SK-N-DZ (cell line): ENCODE data around the gene RB1. TPM values are rescaled to one million over a fixed set of nuclear protein-coding genes. Genes with fewer than 3 reads are reported as not detected.

Experiments
- DNase-seq: peaks from one replicate; pipeline ENCODE4 v3.0.0-alpha.2; 2015; ENCODE audit warnings: low spot score
- polyA plus RNA-seq, 2 experiments: library from polyadenylated mRNA; depleted of rRNA; stranded (reverse); fragments of >200 nt; gene quantifications; 2 replicates each; pipeline ENCODE4 v1.2.3, GENCODE V29; 2014

RB1 gene
- polyA plus RNA-seq (2014; cell fraction: cytosol; rRNA removed): 38.6 and 43.5 TPM in 2 replicates
- 31.7 and 34.3 TPM in 2 replicates for polyA plus RNA-seq (2014; cell fraction: nucleus; rRNA removed)

DNA sequence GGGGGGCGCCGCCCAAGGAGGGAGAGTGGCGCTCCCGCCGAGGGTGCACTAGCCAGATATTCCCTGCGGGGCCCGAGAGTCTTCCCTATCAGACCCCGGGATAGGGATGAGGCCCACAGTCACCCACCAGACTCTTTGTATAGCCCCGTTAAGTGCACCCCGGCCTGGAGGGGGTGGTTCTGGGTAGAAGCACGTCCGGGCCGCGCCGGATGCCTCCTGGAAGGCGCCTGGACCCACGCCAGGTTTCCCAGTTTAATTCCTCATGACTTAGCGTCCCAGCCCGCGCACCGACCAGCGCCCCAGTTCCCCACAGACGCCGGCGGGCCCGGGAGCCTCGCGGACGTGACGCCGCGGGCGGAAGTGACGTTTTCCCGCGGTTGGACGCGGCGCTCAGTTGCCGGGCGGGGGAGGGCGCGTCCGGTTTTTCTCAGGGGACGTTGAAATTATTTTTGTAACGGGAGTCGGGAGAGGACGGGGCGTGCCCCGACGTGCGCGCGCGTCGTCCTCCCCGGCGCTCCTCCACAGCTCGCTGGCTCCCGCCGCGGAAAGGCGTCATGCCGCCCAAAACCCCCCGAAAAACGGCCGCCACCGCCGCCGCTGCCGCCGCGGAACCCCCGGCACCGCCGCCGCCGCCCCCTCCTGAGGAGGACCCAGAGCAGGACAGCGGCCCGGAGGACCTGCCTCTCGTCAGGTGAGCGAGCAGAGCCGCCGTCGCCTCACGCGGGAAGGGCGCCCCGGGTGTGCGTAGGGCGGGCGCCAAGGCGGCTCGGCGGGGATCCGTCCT, at the start of gene RB1:
TSS of gene RB1 (plus strand) at position 393 of the 784 bp plus-strand sequence. CDS start at position 555, 162 bp downstream.
- peak; percentile 82 for DNase-seq

GRCh38 chr13:48253849-48254248, 49.7 kb upstream of the RB1 start:
- DNase-seq: no peak

GRCh38 chr13:48255090-48255489, 48.5 kb upstream of the RB1 start:
- no peak for DNase-seq

GRCh38 chr13:48255954-48256353, 47.6 kb upstream of the RB1 start:
- no peak for DNase-seq

DNA sequence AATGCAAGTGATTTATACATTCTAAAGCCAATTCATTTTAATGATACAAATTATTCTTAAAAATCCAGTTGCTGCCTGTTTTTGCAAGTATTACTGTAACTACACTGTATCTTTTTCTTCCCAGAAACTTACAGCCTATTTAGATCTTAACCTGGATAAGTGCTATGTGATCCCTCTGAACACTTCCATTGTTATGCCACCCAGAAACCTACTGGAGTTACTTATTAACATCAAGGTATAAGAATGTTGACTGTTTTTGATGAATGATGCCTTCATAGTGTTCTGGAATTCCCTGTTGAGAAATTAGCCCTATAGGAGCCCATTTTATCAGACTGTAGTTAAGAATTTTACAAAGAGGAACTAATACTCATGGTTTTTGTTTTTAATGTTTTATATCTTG, 45.5 kb upstream of the RB1 start:
- DNase-seq: no peak

GRCh38 chr13:48258430-48258829, 45.1 kb upstream of the RB1 start:
- DNase-seq: no peak

- no peak for DNase-seq
Measured at GRCh38 chr13:48260970-48261369, 42.6 kb upstream of the RB1 start.

DNA sequence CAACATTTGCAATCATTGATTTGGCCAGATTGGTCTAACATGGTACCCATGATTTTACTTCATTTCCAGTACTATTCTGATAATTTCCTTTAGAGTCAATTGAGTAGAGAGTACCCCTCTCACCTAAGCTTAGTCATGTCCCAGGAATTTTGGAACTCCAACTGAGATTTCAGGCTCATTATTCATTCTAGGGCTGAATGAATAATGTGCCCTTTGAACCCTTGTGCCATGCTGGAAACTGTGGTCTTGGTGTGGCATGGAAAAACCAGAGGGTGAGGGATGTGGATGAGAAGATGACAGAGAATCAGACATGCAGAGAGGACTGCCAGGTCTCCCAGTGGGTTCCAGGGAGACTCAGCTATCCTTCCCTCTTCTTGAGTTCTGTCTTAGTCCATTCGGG, 40.4 kb upstream of the RB1 start:
- DNase-seq: no peak

DNA sequence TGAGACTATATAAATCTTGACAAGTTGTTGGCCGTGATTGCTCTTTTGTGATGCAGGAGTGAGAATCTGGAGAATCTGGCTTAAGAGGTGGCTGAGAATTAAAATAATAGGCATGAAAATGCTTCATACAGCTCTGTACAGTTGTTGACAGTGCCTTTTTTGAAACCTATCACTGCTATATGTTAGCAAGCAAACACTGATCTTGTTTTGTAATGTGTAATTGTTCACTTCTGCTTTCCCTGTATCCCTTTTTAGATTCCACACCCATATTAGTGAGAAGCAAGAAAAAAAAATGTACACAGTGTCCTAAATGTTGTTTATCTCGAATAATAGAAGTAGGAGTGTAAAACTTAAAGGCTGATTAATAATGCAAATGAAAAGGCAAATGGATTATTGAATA, 39.5 kb upstream of the RB1 start:
- no peak for DNase-seq

DNA sequence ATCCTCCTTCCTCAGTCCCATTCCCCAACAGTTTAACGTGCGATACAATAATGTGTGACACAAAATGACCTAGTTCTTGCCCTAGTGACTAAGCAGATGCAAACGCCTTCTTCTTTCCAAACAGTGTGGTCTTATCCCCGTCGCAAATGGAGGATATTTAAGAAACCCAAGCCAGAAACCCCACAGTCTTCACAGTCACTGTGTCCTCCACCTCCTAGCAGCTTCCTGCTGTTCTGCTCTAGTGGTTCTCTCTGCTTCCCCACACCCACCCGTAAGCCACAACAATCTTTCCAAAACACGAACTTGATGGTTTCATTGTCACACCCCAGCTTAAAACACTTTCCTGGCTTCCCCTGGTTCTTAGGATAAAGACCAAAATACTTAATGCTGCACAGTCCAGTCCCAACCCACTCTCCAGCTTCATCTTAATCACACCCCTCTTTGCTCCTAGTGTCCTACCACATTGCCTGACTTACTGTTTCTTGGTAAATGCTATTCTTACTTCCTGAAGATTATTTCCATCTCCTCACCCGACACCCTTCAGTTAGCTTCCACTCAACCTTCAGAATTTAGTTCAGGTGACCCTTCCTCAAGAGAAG, 38.2 kb upstream of the RB1 start:
- no peak for DNase-seq

DNA sequence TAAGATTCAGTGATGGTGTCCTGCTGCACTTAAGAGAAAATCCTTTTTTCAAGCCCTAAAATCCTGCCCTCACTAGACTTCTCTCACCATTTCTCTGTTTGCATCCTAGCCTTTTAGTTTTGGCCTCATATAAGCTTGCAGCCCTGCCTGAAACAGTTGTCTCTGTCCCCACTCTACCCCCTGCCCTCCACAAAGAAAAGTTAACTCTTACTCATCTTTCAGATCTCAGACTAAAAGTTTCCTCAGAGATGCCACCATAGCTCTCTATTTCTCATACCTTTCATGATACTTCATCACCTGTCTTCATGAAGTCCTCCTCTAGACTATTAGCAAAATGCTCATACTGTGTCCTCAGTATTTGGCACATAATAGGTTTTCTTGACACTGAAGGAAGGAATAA, 37.4 kb upstream of the RB1 start:
- DNase-seq: no peak

GRCh38 chr13:48266701-48267639, 36.6 kb upstream of the RB1 start:
- DNase-seq: no peak

DNA sequence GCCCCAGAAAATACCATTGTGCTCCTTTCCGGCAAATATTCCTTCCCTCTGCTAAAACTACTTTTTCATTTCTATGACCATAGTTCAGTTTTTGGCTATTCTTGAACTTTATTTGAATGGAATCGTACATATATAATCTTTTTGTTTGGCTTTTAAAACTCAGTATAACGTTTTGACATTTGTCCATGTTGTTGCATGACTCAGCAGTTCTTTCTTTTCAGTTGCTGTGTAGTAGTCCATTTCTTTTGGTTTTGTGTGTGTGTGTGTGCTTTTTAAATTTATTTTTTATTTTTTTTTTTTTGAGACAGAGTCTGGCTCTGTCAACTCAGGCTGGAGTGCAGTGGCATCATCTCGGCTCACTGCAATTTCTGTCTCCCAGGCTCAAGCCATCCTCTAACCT, 35.5 kb upstream of the RB1 start:
- no peak for DNase-seq

DNA sequence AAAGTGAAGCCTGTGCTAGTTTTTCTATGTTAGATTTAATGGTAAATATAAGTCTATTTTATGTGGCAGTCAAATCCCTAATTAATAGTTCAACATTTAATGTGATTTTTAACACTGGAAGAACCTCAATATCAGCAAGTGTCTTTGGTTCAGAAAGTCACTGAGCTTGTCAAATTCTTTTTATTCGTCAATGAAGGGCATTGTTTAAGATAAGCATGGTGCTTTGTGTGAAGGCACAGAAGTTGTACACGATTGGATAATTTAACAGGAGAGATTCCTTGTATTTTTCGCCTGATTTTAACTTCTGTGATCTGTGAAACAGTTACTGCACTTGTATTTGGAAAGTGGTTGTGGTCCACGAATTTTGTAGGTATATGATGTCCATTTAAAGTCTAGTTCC, 30.2 kb upstream of the RB1 start:
- no peak for DNase-seq

- no peak for DNase-seq
Measured at GRCh38 chr13:48275507-48275906, 28.0 kb upstream of the RB1 start.

GRCh38 chr13:48278806-48279205, 24.7 kb upstream of the RB1 start:
- DNase-seq: no peak

DNA sequence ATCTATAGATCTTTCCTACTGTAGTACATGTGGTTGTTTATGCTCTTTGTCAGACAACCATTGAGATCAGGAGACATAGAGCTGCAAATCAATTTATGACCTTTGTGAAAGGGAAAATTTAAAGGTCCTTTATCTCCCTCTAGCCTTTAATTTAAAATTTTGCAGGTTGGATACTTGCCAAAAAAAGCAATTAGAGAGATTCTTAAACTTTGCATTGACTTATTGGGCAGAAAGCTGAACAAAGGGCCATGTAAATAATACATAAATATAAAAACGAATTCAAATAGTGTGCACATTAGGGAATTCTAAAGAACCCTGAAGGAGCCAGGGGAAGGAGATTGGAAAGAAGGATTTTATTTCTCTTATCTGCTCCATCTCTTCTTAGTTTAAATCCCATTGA, 22.0 kb upstream of the RB1 start:
- no peak for DNase-seq

DNA sequence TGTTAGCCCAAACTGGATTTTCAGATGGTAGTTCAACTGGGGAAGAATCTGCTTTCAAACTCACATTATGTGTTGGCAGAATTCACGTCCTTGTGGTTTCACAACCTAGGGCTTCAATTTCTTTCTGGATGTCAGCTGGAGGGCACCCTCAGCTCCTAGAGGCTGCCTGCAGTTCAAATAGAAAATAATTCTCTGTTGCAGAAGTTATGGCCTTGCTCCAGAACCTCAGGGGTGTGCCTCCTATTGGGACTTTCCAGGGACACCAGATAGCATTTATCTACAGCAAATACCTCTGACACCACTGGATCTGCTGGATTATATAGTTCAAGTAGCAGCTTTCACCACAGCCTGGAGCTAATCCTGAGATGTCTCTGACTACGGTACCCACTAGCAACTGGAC, 11.8 kb upstream of the RB1 start:
- no peak for DNase-seq

GRCh38 chr13:48292650-48293049, 10.9 kb upstream of the RB1 start:
- DNase-seq: no peak

DNA sequence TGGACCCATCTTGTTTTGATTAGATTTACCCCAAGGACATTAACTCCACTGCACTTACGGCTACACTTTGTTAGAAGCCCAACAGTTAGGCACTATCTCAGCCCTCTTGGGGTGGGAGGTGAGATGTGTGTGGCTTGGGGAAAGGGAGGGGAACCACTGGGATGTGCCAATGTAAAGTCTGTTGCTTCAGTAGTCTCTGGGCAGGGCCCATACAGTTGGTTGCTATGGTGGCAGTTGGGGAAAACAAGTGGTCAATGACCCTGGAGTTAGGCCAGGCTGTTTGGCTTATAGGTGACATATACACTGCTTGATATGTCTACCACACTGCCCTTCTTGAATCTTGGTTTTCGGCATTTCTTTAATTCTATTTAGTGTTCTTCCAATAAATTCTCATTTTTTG, 8.9 kb upstream of the RB1 start:
- no peak for DNase-seq

DNA sequence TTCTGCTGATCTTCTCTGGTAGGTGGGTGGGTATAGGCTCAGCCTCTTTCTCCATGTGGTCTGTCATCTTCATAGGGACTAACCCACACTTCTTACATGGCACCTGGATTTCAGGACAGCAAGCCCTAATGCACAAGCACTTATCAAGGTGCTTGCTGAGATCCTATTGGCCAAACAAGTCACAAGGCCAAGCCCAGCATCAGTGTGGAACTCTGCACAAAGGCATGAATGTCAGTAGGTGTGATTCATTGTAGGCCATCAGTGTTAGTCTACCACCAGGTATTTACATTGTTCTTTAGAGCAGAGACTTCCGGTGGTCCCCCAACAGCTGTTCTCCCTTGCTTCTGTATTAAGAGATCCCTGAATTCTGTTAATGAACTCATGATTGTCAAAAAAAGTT, 8.3 kb upstream of the RB1 start:
- no peak for DNase-seq

GRCh38 chr13:48296528-48296927, 7.0 kb upstream of the RB1 start:
- no peak for DNase-seq
